Right atrium auricular region (tissue), 2 donors: ENCODE data around the gene EHD4. TPM values are rescaled to one million over a fixed set of nuclear protein-coding genes. Genes with fewer than 3 reads are reported as not detected.

Experiments
- DNase-seq: peaks from one replicate; pipeline ENCODE4 v3.0.0-alpha.2; 2019; ENCODE audit warnings: low spot score
- H3K27ac ChIP-seq, 2 donors: fragments of 200-600 bp; sonication (generic); 1 replicate in 1 of 2; 2 replicates in 1 of 2; pipeline ENCODE4 v1.5.1; 2016 to 2019
- H3K27me3 ChIP-seq, 2 donors: fragments of 200-600 bp; sonication (generic); one replicate each; pipeline versions ENCODE4 v1.5.1 to v1.6.0; 2017 to 2019
- H3K36me3 ChIP-seq: fragments of 200-600 bp; sonication (generic); one replicate; pipeline ENCODE4 v1.5.1; 2016
- H3K4me1 ChIP-seq, 2 donors: fragments of 200-600 bp; sonication (generic); one replicate each; pipeline versions ENCODE4 v1.5.1 to v1.6.0; 2017 to 2019
- H3K4me3 ChIP-seq, 2 donors: fragments of 200-600 bp; sonication (generic); 1 replicate in 1 of 2; 2 replicates in 1 of 2; pipeline ENCODE4 v1.5.1; 2017 to 2019; ENCODE audit warnings: mild to moderate bottlenecking in 1 of 2, moderate library complexity in 1 of 2
- H3K9me3 ChIP-seq, 2 donors: fragments of 200-600 bp; sonication (generic); one replicate each; pipeline ENCODE4 v1.5.1; 2019
- CTCF ChIP-seq, 2 donors: fragments of 200-600 bp; sonication (generic); IDR thresholded peaks; one replicate each; pipeline ENCODE4 v1.5.1; 2019; ENCODE audit warnings: antibody characterized with exemption in 2 of 2
- total RNA-seq, 2 donors: library from RNA; depleted of rRNA; stranded (reverse); fragments of >200 nt; gene quantifications; one replicate each; pipeline ENCODE4 v1.1.0, GENCODE V29; 2016

EHD4 gene
- total RNA-seq, 2 donors from 2014 or later = 22.2 to 26.3 TPM

- Histone ChIP-seq H3K27ac (no peak overlapping the region), H3K27me3 (no peaks in the 10 kb centered on the region), H3K9me3 (no peaks in the 10 kb centered on the region), H3K4me1 (no peaks in the 10 kb centered on the region), H3K36me3 (no peaks in the 10 kb centered on the region), H3K4me3 (no peak overlapping the region)
- TF ChIP-seq CTCF (IDR thresholded peaks at IDR 0.05) = no peak
- DNase-seq = no peak
Measured at GRCh38 chr15:41858756-41859155, 113.6 kb downstream of the EHD4 start.

- H3K36me3 ChIP-seq = no peaks in the 10 kb centered on the region
- no peaks in the 10 kb centered on the region for H3K27me3 ChIP-seq
- H3K4me1 ChIP-seq = no peaks in the 10 kb centered on the region
- H3K4me3 ChIP-seq = no peak overlapping the region
- H3K9me3 ChIP-seq = no peaks in the 10 kb centered on the region
- no peak for TF ChIP-seq CTCF (IDR thresholded peaks at IDR 0.05)
- H3K27ac ChIP-seq = no peak overlapping the region
- no peak for DNase-seq
Measured at GRCh38 chr15:41857316-41857715, 115.0 kb downstream of the EHD4 start.

GRCh38 chr15:41856716-41857115 is 115.6 kb downstream of the EHD4 start:
- H3K36me3 ChIP-seq = no peaks in the 10 kb centered on the region
- H3K9me3 ChIP-seq = no peaks in the 10 kb centered on the region
- H3K4me1 ChIP-seq = no peaks in the 10 kb centered on the region
- TF ChIP-seq CTCF (IDR thresholded peaks at IDR 0.05) = no peak
- no peaks in the 10 kb centered on the region for H3K27me3 ChIP-seq
- H3K27ac ChIP-seq = no peak overlapping the region
- no peak for DNase-seq
- no peak overlapping the region for H3K4me3 ChIP-seq

GRCh38 chr15:41856262-41856661 is 116.1 kb downstream of the EHD4 start:
- H3K27me3 ChIP-seq = no peaks in the 10 kb centered on the region
- TF ChIP-seq CTCF (IDR thresholded peaks at IDR 0.05) = no peak
- no peaks in the 10 kb centered on the region for H3K4me1 ChIP-seq

GRCh38 chr15:41855261-41855961 is 116.9 kb downstream of the EHD4 start:
- Histone ChIP-seq H3K27ac (no peak overlapping the region), H3K4me3 (no peak overlapping the region), H3K27me3 (no peaks in the 10 kb centered on the region), H3K9me3 (no peaks in the 10 kb centered on the region), H3K36me3 (no peaks in the 10 kb centered on the region), H3K4me1 (no peaks in the 10 kb centered on the region)
- TF ChIP-seq CTCF (IDR thresholded peaks at IDR 0.05) = no peak
- DNase-seq = no peak

More at GRCh38 chr15:41856262-41856661, 116.1 kb downstream of the EHD4 start:
- DNase-seq = no peak
- H3K27ac ChIP-seq = no peak overlapping the region
- H3K9me3 ChIP-seq = no peaks in the 10 kb centered on the region
- no peaks in the 10 kb centered on the region for H3K36me3 ChIP-seq
- H3K4me3 ChIP-seq = no peak overlapping the region

- Histone ChIP-seq H3K4me3 (no peak overlapping the region), H3K27ac (no peak overlapping the region), H3K9me3 (no peaks in the 10 kb centered on the region), H3K36me3 (no peaks in the 10 kb centered on the region), H3K27me3 (no peaks in the 10 kb centered on the region), H3K4me1 (no peaks in the 10 kb centered on the region)
- no peak for TF ChIP-seq CTCF (IDR thresholded peaks at IDR 0.05)
- no peak for DNase-seq
Measured at GRCh38 chr15:41854443-41854842, 117.9 kb downstream of the EHD4 start.
